Endometrial microvascular endothelial cells (primary cell): ENCODE data around the gene HNRNPU. TPM values are rescaled to one million over a fixed set of nuclear protein-coding genes. Genes with fewer than 3 reads are reported as not detected.

ENCODE experiments used
- in situ Hi-C: cut with HindIII; loops from 2 replicates; pipeline ENCODE4 v1.10.0; 2017; ENCODE audit warnings: low sequenced_read_pairs, low pct_unique_long_range_greater_than_20kb; ENCODE audit errors: inconsistent ontology term
- total RNA-seq: library from RNA; depleted of rRNA; stranded (reverse); fragments of >200 nt; gene quantifications from one replicate; pipeline ENCODE4 v1.2.3, GENCODE V29; 2015; ENCODE audit errors: inconsistent ontology term

The HNRNPU gene
- total RNA-seq, 1 donor from 2014 or later: 396 TPM

- in situ Hi-C loops: no loop called here
These were observed 657 bp upstream of the HNRNPU start for GRCh38 chr1:244865028-244865371.

GRCh38 chr1:244863491-244864252 lies 671 bp downstream of the HNRNPU start:
- in situ Hi-C loops: no loop called here

DNA sequence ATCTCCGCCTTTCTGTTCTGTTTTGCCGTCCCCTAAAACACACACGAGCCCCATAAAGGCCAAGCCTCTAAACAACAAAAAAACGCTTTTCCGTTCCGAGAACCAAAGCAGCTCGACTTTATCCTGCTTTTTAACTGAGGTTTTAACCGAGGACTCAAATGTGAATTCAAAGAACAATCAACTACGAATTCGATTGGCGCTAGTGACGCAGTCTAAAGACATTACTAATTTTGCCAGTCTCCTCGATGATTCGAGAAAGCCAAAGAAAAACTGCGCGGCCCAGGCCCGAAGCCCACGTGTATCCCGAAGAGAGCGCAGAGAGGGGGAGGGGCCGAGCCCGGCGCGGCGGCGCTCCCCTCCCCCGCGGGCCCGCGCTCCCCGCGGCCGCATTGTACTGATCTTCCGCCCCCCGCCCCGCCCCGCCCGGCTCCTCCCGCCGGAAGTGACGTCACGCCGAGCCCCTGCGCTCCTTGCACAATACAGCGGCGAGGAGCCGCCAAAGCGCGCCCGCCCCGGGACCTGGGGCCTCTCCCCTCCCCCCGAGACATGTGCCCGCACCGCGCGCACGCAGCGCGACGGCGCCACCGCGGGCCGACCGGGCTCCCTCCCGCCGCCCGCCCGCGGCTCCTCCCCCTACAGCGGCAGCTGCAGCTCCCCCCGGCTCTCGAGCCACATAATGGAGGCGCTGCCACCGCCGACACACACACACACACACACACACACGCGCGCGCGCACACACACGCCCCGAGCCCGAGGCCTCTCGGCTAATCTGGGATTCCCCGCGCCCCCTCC lies 1.4 kb downstream of the HNRNPU start:
- in situ Hi-C loops: no loop called here

DNA sequence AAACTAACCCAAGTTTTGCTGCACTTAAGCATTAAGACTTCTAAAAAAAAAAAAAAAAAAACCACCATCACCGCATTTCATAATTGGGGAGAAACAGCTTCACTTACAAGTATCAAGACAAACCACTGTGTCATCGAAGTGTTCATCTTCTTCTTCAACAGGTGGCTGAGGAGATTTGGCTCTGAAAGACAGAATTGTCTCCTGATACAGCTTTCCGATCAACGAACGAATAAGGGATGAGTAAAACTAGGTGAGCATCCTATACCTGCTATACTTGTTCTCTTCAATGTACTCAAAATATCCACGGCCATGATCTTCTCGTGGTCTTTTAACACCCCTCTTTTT lies 2.0 kb downstream of the HNRNPU start:
- in situ Hi-C loops: no loop called here

DNA sequence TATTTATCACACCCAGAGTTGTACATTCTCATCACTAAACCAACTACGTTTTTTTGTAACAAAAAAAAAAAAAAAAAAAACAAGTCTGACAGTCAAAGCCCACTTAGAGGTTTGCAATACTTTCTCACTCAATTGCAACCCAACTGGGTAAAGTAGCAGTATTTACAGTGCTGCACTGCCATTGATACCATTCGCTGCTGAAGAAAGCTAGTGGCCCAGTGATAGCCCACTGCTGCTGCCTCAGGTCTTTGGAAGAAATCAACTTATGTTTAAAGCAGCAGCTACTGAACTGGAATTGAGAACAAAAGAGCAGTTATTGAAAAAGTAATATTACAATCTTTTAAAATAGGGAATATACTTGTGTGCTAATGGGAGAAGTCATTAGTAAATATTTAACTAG lies 2.7 kb downstream of the HNRNPU start:
- in situ Hi-C loops: no loop called here

GRCh38 chr1:244860914-244861610 lies 3.3 kb downstream of the HNRNPU start:
- in situ Hi-C loops: no loop called here

GRCh38 chr1:244860078-244860477 lies 4.3 kb downstream of the HNRNPU start:
- in situ Hi-C loops: no loop called here

DNA sequence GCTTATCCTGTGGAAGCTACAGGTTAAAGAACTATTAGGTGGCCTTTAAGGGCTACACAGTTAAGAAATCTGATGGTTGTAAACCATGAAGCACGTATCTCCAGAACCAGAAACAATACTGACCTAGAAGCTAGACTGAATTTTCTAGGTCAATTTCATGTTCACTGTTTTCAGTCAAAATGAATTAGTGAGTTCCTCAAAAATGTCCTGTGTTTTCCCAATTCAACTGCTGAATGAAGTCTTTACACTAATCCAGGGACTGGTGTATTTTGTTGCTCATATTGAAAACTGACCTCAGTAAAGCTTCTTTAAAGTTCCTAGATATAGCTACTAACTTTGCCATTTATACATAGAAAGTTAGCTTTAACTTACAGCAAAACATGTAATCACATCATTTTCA lies 6.0 kb downstream of the HNRNPU start:
- in situ Hi-C loops: no loop called here

- in situ Hi-C loops: no loop called here
These were observed 6.6 kb downstream of the HNRNPU start for GRCh38 chr1:244857761-244858160.

- in situ Hi-C loops: no loop called here
These were observed 9.3 kb downstream of the HNRNPU start for GRCh38 chr1:244854865-244855578.

GRCh38 chr1:244854166-244854565 lies 10.2 kb downstream of the HNRNPU start:
- in situ Hi-C loops: no loop called here

DNA sequence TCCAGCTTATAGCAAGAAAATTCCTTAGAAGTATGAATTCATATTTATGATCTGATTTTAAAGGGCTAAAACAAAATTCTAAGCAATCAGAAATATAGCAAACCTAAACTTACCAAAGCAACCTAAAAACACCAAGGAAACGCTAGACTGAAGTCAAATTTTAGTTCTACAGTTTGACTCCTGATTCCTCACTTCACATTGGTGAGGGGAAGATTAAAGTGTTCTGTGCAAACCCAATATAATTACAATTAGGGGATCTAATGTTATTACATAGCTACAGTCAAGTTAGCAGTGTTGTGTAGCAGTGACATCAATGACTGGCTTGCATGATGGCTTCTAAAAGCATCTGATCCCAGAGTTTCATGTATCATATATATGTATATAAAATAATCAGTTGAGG lies 11.6 kb downstream of the HNRNPU start:
- in situ Hi-C loops: no loop called here

GRCh38 chr1:244851546-244852231 lies 12.7 kb downstream of the HNRNPU start:
- in situ Hi-C loops: no loop called here

DNA sequence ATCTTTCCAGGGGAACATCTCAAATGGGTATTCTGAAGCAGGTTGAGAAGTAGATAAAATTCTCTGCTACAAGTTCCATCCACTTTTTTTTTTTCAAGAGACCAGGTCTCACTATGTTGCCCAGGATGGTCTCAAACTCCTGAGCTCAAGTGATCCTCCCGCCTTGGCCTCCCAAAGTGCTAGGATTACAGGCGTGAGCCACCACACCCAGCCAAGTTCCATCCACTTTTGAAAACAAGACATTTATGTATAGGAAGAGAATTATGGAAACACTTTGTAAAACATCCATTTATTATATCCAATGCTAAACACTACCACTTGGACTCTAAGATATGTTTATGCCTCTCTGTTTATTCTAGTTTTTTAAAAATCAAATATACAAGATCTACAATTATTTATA lies 13.4 kb downstream of the HNRNPU start:
- in situ Hi-C loops: no loop called here

- in situ Hi-C loops: no loop called here
These were observed 14.1 kb downstream of the HNRNPU start for GRCh38 chr1:244850099-244850852.

GRCh38 chr1:244849189-244849866 lies 15.0 kb downstream of the HNRNPU start:
- in situ Hi-C loops: no loop called here

- in situ Hi-C loops: no loop called here
These were observed 17.7 kb downstream of the HNRNPU start for GRCh38 chr1:244846653-244847052.
